Adipose tissue (tissue), 3 donors: Measurements from ENCODE around the gene PRELID3B. TPM values are rescaled to one million over a fixed set of nuclear protein-coding genes. Genes with fewer than 3 reads are reported as not detected.

Experiments used
- H3K27ac ChIP-seq: one replicate; pipeline ENCODE4 v1.5.1; 2013; ENCODE audit warnings: low read depth, low read length
- WGBS, 3 donors: extraction: QIAGEN DNeasy Blood & Tissue Kit; methylation state at CpG; one replicate each; pipeline ENCODE4 v1.1.7; 2013; 5-methylcytosine and 5-hydroxymethylcytosine counted together
- polyA plus RNA-seq, 3 donors: library from polyadenylated mRNA; stranded (reverse); fragments of 200-250 nt; gene quantifications; one replicate each; pipeline ENCODE4 v1.2.3, GENCODE V29; 2013
- donor health status: healthy with polysubstance abuse.
- donor health status: Bipolar disorder and iron deficiency.
- donor health status: healthy.

Gene PRELID3B
- polyA plus RNA-seq, 3 donors, result 16.3 to 34.1 (median 25.4) TPM

DNA sequence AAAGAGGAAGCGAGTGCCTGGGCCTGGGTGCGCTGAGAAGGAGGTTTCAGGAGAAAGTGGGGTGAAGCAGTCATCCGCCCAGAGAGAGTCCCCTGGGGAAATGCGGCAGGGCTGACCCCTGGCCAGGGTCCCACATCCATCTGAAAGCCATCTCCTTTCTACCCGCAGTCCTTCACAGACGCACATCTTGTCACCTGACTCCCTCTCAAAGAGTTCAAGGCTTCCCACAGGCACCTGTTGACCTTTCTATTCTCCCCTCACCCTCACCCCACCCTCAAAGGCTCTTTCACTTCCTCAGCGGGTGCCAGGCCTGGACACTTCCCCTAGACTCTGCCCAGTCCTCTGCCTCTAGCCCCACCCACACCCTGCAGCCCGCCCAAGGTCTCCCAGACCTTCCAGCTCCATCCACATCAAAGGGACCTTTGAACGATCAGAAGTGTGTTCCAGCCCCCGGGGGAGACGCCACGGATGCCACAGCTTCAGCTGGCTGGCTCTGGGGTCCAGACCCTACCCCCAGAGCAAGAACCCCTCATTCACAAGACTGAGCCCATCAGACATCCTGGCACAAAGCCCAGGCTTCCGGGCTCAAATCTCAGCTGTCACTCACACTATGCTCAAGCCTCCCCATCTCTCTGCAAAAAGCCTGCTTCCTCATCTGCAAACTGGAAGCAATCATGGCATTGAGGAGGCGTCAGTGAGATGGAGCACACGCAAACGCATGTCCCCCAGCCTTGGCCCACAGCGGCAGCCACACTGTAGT, 37.6 kb downstream of the PRELID3B start:
- WGBS, 3 donors, result 29 to 51% (median 29%) methylated on average over 17 of the region's 17 CpGs
- peak overlapping the region; percentile 2 for H3K27ac ChIP-seq

- 33 to 62% (median 42%) methylated on average over 4 of the region's 4 CpGs for WGBS, 3 donors
- H3K27ac ChIP-seq, result no peak overlapping the region
Measured at GRCh38 chr20:59004493-59004762, 38.2 kb downstream of the PRELID3B start.

DNA sequence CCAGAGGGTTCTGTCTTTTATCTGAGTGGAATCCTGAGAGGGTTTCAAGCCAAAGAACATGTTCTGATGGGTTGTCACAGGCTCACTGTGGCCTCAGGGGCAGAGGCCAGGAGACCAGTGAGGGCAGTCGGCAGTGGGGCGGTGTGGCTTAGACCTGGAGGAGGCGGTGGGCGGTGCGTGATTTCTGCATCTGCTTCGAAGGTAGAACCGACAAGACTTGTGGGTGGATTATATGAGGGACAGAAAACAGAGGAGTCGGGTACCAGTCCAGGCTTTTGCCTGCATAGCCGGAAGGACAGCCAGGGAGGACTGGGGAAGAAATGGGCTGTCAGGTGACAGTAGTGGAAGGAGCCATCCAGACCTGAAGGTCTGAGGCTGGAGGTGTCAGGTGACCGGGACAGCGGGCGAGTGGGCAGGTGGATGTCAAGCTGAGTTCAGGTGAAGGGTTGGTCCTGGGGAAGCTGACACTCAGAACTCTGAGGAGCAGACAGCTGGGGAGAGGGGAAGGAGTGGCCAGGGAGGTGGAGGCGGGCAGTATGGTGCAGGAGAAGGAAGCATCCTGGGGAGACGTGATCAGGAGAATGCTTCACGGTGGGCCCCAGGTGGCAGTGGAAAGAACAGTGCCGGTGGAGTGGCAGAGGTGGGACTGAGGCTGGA, 38.6 kb downstream of the PRELID3B start:
- H3K27ac ChIP-seq, result no peak overlapping the region
- WGBS, 3 donors, result 75 to 81% (median 78%) methylated on average over 16 of the region's 16 CpGs

- H3K27ac ChIP-seq, result no peak overlapping the region
- 84 to 88% (median 88%) methylated on average over 17 of the region's 17 CpGs for WGBS, 3 donors
Measured at GRCh38 chr20:59002874-59003399, 39.6 kb downstream of the PRELID3B start.

DNA sequence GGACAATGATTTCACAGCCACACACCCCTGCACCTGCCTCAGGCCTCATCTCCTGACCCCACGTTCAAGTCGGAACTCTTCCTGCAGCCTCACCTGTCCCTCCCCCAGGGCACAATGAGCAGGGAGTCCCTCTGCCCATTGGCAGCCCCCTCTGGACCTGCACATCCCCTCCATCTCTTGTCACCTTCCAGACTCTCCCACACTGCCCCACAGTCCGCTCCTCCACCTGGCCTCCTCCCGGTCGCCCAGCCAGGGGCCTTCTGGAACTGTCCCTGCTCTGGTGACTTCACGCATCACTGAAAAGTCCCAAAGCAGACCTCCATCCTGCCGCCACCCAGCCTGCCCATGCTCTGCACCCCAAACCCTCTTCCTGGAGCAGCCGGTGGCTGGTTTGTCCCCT, 40.2 kb downstream of the PRELID3B start:
- WGBS, 3 donors, result 79 to 88% (median 87%) methylated on average over 7 to 8 of the region's 8 CpGs
- no peak overlapping the region for H3K27ac ChIP-seq

DNA sequence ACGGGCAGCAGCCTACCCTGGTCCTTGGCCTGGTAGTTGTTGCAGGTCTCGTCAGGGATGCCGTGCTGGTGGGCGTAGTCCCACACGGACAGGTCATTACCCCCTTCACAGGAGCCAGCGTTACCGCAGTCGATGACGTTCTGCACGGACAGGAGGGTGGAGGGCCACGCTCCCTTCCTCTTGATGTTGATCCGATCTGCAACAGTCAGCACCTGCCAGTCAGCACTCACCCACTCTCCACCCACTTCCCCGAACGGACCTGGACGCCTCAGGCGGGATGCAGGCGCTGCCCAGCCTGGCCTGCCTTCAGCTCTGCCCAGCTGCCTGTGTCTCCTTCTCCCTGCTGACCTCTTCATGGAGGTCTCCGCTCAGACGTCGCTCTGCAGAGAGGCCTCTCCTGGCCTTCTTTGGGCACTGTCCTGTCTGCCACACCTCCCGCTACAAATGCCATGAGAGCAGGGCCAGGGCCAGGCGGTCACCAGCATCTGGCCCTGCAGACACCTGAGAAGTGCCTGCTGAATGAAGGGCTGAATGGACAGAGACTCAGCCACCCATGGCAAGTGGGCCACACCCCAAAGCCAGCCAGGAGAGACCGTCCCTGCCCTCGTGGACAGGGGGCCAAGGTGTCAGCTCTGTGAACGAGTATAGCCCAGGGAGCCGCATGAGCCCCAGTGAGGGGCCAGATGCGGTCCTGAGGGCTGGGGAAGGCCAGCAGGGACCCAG, 41.0 kb downstream of the PRELID3B start:
- 87 to 96% (median 92%) methylated on average over 27 of the region's 27 CpGs for WGBS, 3 donors
- no peak overlapping the region for H3K27ac ChIP-seq

DNA sequence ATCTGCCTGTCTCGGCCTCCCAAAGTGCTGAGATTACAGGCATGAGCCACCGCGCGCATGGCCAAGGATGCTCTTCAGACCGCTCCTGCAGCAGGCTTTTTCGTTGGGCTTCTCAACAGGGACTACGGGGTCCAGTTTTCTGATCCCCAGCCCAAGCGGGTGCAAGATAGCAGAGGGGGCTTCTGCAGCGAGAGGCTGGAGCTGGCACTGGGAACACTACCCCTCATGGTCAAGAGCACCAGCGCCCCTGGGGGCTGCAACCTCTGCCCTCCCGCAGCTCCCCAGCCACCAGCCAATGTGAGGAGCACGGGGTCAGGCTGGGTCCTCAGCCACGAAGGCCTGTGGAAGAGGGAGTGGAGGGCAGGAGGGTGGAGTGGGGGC, 41.5 kb downstream of the PRELID3B start:
- 89 to 91% (median 89%) methylated on average over 13 of the region's 13 CpGs for WGBS, 3 donors
- no peak overlapping the region for H3K27ac ChIP-seq

DNA sequence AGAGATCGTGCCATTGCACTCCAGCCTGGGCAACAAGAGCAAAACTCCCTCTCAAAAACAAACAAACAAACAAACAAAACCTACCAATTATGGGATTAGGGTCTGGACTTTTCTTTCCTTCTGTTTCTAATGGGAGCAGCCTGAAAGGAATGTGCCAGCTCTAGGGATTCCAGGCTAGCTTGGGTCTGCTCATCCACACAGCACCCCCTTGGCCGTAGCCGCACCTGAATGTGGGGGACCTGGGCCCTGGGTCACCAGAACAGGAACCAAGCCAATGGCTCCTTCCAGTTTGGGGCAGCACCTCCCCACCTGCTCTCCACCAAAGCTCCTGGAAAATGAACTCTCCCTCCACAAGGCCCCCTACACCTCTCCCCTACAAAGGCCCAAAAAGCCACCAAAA, 42.3 kb downstream of the PRELID3B start:
- 60 to 82% (median 73%) methylated on average over 3 of the region's 3 CpGs for WGBS, 3 donors
- H3K27ac ChIP-seq, result no peak overlapping the region

- no peak overlapping the region for H3K27ac ChIP-seq
- WGBS, 3 donors, result 91 to 93% (median 93%) methylated on average over 11 of the region's 11 CpGs
Measured at GRCh38 chr20:58998656-58999055, 43.9 kb downstream of the PRELID3B start.

DNA sequence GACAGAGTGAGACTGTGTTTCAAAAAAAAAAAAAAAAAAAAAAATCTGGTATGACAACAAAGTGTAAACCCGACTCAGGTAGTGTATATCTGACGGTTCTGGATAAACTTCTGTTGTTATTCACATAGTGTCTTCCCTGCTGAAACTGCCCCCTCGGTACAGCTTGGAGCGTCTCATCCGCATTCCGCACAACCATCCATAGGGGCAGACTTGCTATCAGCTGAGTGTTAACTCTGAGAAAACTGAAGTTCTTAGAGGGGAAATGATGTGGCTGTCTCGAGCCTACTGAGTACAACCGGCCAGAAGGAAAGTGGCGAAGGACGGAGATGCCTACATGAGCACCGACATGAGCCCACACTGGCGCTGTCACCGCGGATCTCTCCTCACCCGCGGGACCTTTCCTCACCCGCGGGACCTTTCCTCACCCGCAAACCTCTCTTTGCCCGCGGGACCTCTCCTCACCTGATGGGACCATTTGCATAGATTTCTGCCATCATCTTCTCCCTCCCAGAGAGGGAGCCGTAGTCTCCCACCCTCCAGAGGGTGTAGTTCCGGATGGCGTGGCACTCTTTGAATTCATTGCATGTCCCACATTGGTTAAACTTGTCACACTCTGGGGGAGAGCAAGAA, 45.3 kb downstream of the PRELID3B start:
- H3K27ac ChIP-seq, result no peak overlapping the region
- 91 to 94% (median 93%) methylated on average over 24 of the region's 24 CpGs for WGBS, 3 donors

GRCh38 chr20:58996226-58996611, 46.4 kb downstream of the PRELID3B start:
- WGBS, 3 donors, result 85 to 96% (median 90%) methylated on average over 12 of the region's 12 CpGs
- no peak overlapping the region for H3K27ac ChIP-seq

- H3K27ac ChIP-seq, result no peak overlapping the region
- WGBS, 3 donors, result 66 to 87% (median 85%) methylated on average over 18 of the region's 18 CpGs
Measured at GRCh38 chr20:58995461-58996225, 46.9 kb downstream of the PRELID3B start.

DNA sequence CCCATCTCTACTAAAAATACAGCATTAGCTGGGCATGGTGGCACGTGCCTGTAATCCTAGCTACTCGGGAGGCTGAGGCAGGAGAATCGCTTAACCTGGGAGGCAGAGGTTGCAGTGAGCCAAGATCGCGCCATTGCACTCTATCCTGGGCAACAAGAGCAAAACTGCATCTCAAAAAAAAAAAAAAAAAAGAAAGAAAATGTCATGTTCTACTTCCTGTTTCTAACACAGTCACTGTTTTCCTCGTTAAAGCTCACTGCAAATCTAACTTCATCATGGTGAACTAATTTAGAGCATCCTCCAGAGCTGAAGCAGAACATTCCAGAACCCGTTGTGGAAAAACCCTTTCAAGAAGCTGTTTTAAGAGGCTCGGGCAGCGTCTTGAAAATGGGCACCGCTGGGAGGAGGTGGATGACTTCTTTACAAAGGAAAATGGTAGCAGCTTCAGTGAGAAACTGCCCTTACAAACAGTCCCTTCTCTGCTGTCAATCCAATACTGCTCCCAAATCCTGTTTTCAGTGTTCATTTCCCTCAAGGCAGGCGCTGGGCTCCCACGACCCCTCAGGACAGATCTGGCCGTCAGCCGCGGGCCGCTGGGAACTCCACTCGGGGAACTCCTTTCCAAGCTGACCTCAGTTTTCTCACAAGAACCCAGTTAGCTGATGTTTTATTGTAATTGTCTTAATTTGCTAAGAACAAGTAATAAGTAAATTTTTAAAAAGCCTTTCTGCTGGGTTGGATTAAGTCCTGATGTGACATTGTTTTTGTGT, 48.0 kb downstream of the PRELID3B start:
- 81 to 86% (median 82%) methylated on average over 17 of the region's 17 CpGs for WGBS, 3 donors
- H3K27ac ChIP-seq, result no peak overlapping the region

GRCh38 chr20:58993332-58994248, 49.0 kb downstream of the PRELID3B start:
- 85 to 88% (median 85%) methylated on average over 23 of the region's 23 CpGs for WGBS, 3 donors
- no peak overlapping the region for H3K27ac ChIP-seq

DNA sequence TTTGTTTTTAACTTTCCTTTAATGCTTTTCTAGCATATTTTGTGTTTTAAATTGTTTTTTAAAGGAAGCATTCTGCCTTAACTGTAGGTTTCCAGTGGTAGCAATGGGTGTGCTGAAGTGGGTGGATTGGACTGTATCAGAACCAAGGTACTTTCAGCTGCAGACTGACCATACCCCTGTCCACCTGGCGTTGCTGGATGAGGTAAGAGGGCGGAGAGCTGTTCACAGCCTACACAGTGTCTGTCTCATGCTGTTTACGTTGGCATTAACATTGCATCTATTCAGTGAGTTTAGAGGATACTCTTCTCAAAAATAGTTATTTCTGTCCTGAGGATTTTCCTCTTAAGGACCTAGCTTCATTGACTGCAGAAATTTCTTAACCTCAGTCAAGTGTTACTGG, 49.7 kb downstream of the PRELID3B start:
- H3K27ac ChIP-seq, result no peak overlapping the region
- 72 to 94% (median 92%) methylated on average over 3 of the region's 3 CpGs for WGBS, 3 donors

GRCh38 chr20:58991715-58992114, 50.9 kb downstream of the PRELID3B start:
- 55 to 79% (median 72%) methylated on average over 9 of the region's 9 CpGs for WGBS, 3 donors
- no peak overlapping the region for H3K27ac ChIP-seq
